K562 (cell line): ENCODE measurements around the gene NECAB2. TPM values are rescaled to one million over a fixed set of nuclear protein-coding genes. Genes with fewer than 3 reads are reported as not detected.

Experiments used
- ATAC-seq: fragments of 200-7000 bp; cut with Tn5 transposase; 3 replicates; pipeline ENCODE4 v1.9.1; 2020; ENCODE audit warnings: moderate library complexity
- BruUV-seq: library from RNA; stranded (reverse); fragments of 400-500 nt; replicated peaks from 2 replicates; lab custom pipeline; 2021; lab: Mats Ljungman, UMichigan
- CTCF ChIA-PET: fragments of 300-600 bp; formaldehyde crosslinking; extraction: SDS; loops from one replicate; lab custom pipeline; 2021; ENCODE audit warnings: low intra/inter-chr PET ratio; lab: Yijun Ruan, JAX
- POLR2A ChIA-PET: fragments of 300-600, 350-650 bp; sonication (Branson Sonifier 250); formaldehyde crosslinking; extraction: SDS; loops from one replicate; lab custom pipeline; 2021; ENCODE audit warnings: antibody characterized with exemption, inconsistent platforms; lab: Yijun Ruan, JAX
- DNase-seq, 4 experiments: peaks; one replicate each; pipeline versions ENCODE4 v3.0.0 to v3.0.0-alpha.2; 2011 to 2018; ENCODE audit warnings: low spot score in 3 of 4, mixed read lengths in 3 of 4; ENCODE audit errors: extremely low read depth in 1 of 4
- FAIRE-seq: peaks from 2 replicates; lab custom pipeline; 2011; peaks lifted over from hg19 to GRCh38; lab: Jason Lieb, UNC
- H2AFZ ChIP-seq: 2 replicates; pipeline ENCODE4 v1.6.0; 2011; ENCODE audit warnings: low read depth, low read length, control low read depth, inconsistent platforms
- H3K27ac ChIP-seq: fragments of 200-600 bp; 3 replicates; pipeline ENCODE4 v1.8.0; 2011; ENCODE audit warnings: low read depth, mild to moderate bottlenecking, control low read depth, inconsistent platforms, low read length, moderate library complexity, mixed read lengths; ENCODE audit errors: extremely low read depth
- H3K27me3 ChIP-seq, 2 experiments: fragments of 300-600 bp in 1 of 2; 2 replicates in 1 of 2; 3 replicates in 1 of 2; pipeline versions ENCODE4 v1.6.0 to v1.8.0; 2011; ENCODE audit warnings: inconsistent platforms in 2 of 2, low read length in 2 of 2, mild to moderate bottlenecking in 1 of 2, mixed read lengths in 1 of 2, moderate library complexity in 1 of 2; ENCODE audit not compliant: control insufficient read depth in 2 of 2, insufficient read depth in 2 of 2
- H3K36me3 ChIP-seq: fragments of 300-600 bp; 3 replicates; pipeline ENCODE4 v1.8.0; 2011; ENCODE audit warnings: mild to moderate bottlenecking, low read length, inconsistent platforms; ENCODE audit not compliant: control insufficient read depth, insufficient read depth
- H3K4me1 ChIP-seq, 2 experiments: fragments of 200-600 bp in 1 of 2; replicated peaks in 1 of 2; 2 replicates in 1 of 2; 3 replicates in 1 of 2; pipeline versions ENCODE4 v1.5.1 to v1.8.0; 2011; ENCODE audit warnings: inconsistent platforms in 2 of 2, low read length in 2 of 2, mild to moderate bottlenecking in 1 of 2, mixed read lengths in 1 of 2, moderate library complexity in 1 of 2; ENCODE audit not compliant: control insufficient read depth in 2 of 2, insufficient read depth in 2 of 2
- H3K4me2 ChIP-seq: 2 replicates; pipeline ENCODE4 v1.6.1; 2011; ENCODE audit warnings: low read length, control low read depth, inconsistent platforms, mixed read lengths; ENCODE audit not compliant: insufficient read depth
- H3K4me3 ChIP-seq: fragments of 200-600 bp; sonication (generic), shearing (Covaris generic); 2 replicates; pipeline ENCODE4 v1.5.1; 2016; ENCODE audit warnings: control low read depth, inconsistent platforms
- H3K79me2 ChIP-seq: fragments of 200-600 bp; 3 replicates; pipeline ENCODE4 v1.8.0; 2011; ENCODE audit warnings: low read length, inconsistent platforms; ENCODE audit not compliant: control insufficient read depth, insufficient read depth
- H3K9ac ChIP-seq, 2 experiments: 2 replicates each; pipeline versions ENCODE4 v1.6.0 to v1.6.1; 2011; ENCODE audit warnings: low read depth in 2 of 2, low read length in 2 of 2, control low read depth in 1 of 2, inconsistent platforms in 1 of 2, mild to moderate bottlenecking in 1 of 2, mixed read lengths in 1 of 2; ENCODE audit not compliant: insufficient read depth in 1 of 2
- H3K9me1 ChIP-seq: one replicate; pipeline ENCODE4 v1.6.0; 2011; ENCODE audit warnings: inconsistent platforms, mild to moderate bottlenecking, low read length, moderate library complexity; ENCODE audit not compliant: control insufficient read depth, insufficient read depth
- H3K9me3 ChIP-seq: replicated peaks from 2 replicates; pipeline ENCODE4 v1.5.1; 2011; ENCODE audit warnings: low read depth, low read length, inconsistent platforms; ENCODE audit not compliant: control insufficient read depth, insufficient read depth
- H4K20me1 ChIP-seq: replicated peaks from 2 replicates; pipeline ENCODE4 v1.6.1; 2011; ENCODE audit warnings: low read length, inconsistent platforms, mixed read lengths; ENCODE audit not compliant: control insufficient read depth, insufficient read depth
- ASH1L ChIP-seq: fragments of 450-650 bp; IDR thresholded peaks from 2 replicates; pipeline ENCODE4 v1.6.1; 2018; ENCODE audit warnings: borderline replicate concordance, mild to moderate bottlenecking, low read depth; ENCODE audit not compliant: partially characterized antibody
- FOXP1 ChIP-seq: sonication (generic); formaldehyde crosslinking; IDR thresholded peaks from 2 replicates; pipeline ENCODE4 v1.8.0; 2022; ENCODE audit warnings: mild to moderate bottlenecking, missing genetic modification reagents
- MAFF ChIP-seq: IDR thresholded peaks from 2 replicates; pipeline ENCODE4 v1.6.1; 2012; ENCODE audit warnings: low read length, improper control_type of control experiment
- MEF2D ChIP-seq: conservative IDR thresholded peaks from 2 replicates; pipeline ENCODE4 v1.6.1; 2016; ENCODE audit warnings: low read depth, missing genetic modification characterization, missing compliant biosample characterization
- NCOA2 ChIP-seq, 2 experiments: fragments of 450-650 bp; IDR thresholded peaks; 2 replicates each; pipeline ENCODE4 v1.6.1; 2018; ENCODE audit warnings: mild to moderate bottlenecking in 2 of 2, moderate library complexity in 1 of 2; ENCODE audit not compliant: partially characterized antibody in 2 of 2
- PATZ1 ChIP-seq: fragments of 250-450 bp; sonication (Bioruptor Pico); IDR thresholded peaks from 2 replicates; pipeline ENCODE4 v1.5.0; 2020; ENCODE audit warnings: mild to moderate bottlenecking, borderline replicate concordance
- PHB2 ChIP-seq: fragments of 450-650 bp; IDR thresholded peaks from 2 replicates; pipeline ENCODE4 v1.6.1; 2017; ENCODE audit warnings: low read depth
- POU5F1 ChIP-seq: fragments of 150-350 bp; IDR thresholded peaks from 2 replicates; pipeline ENCODE4 v1.6.1; 2014; ENCODE audit warnings: borderline replicate concordance, low read length, low read depth, mild to moderate bottlenecking; ENCODE audit not compliant: partially characterized antibody
- PTBP1 ChIP-seq: fragments of 200-400 bp; formaldehyde crosslinking; IDR thresholded peaks from 2 replicates; pipeline ENCODE4 v1.6.1; 2017; ENCODE audit warnings: low read depth, low read length
- RBM25 ChIP-seq: fragments of 200-400 bp; formaldehyde crosslinking; IDR thresholded peaks from 2 replicates; pipeline ENCODE4 v1.6.1; 2018; ENCODE audit warnings: low read length, low read depth, moderate library complexity; ENCODE audit not compliant: severe bottlenecking
- SMARCA5 ChIP-seq: fragments of 450-650 bp; IDR thresholded peaks from 2 replicates; pipeline ENCODE4 v1.6.1; 2016
- SNAPC5 ChIP-seq: fragments of 250-450 bp; sonication (Bioruptor Pico); IDR thresholded peaks from 2 replicates; pipeline ENCODE4 v1.8.0; 2021; ENCODE audit warnings: moderate library complexity, mild to moderate bottlenecking, inconsistent platforms
- UBTF ChIP-seq, 2 experiments: IDR thresholded peaks; 2 replicates each; pipeline ENCODE4 v1.6.1; 2012; ENCODE audit warnings: improper control_type of control experiment in 2 of 2, low read depth in 2 of 2, low read length in 2 of 2, borderline replicate concordance in 1 of 2
- ZKSCAN8 ChIP-seq: fragments of 200-800 bp; sonication (Bioruptor generic); IDR thresholded peaks from 2 replicates; pipeline ENCODE4 v1.6.1; 2016; ENCODE audit warnings: missing genetic modification characterization, missing compliant biosample characterization
- ZNF444 ChIP-seq: fragments of 250-450 bp; sonication (Bioruptor Pico); IDR thresholded peaks from 2 replicates; pipeline ENCODE4 v1.4.0; 2020; ENCODE audit warnings: mild to moderate bottlenecking, moderate library complexity
- ZNF644 ChIP-seq: fragments of 200-800 bp; sonication (Bioruptor generic); IDR thresholded peaks from 2 replicates; pipeline ENCODE4 v1.6.1; 2016; ENCODE audit warnings: low read depth, missing genetic modification characterization, missing compliant biosample characterization
- WGBS: fragments of 100-300 bp; shearing (Covaris generic); methylation state at CpG from one replicate; pipeline ENCODE4 v1.1.6; 2016; ENCODE audit warnings: low coverage, mixed read lengths; ENCODE audit not compliant: insufficient coverage; ENCODE audit errors: missing lambda C conversion rate; 5-methylcytosine and 5-hydroxymethylcytosine counted together
- in situ Hi-C: fragments of 300-500 bp; cut with MboI; formaldehyde crosslinking; loops from 4 replicates; pipeline ENCODE4 v1.15.0; 2018; ENCODE audit warnings: inconsistent platforms, mixed read lengths
- intact Hi-C: fragments of 100-400 bp; cut with micrococcal nuclease; formaldehyde crosslinking; loops from 2 replicates; pipeline ENCODE4 v1.14.2; 2022
- polyA plus RNA-seq, 8 experiments: library from polyadenylated mRNA; depleted of rRNA in 4 of 8; stranded (reverse) in 5 of 8; unstranded in 3 of 8; fragments of >200 nt; fragmentation: Nextera tagmentation in 2 of 8; fragmentation: Illumina TruSeq in 1 of 8; extraction: Ambion mirVana in 2 of 8; extraction: Trizol in 1 of 8; gene quantifications; 2 replicates each; pipeline versions ENCODE4 v1.2.1 to v1.2.3, GENCODE V29; 2011 to 2014; ENCODE audit warnings: inconsistent platforms in 1 of 8, missing spikeins in 1 of 8
- total RNA-seq, 7 experiments: library from RNA; depleted of rRNA in 6 of 7; stranded (reverse); fragments of >200 nt in 6 of 7; fragmentation: Illumina TruSeq in 2 of 7; extraction: Trizol in 2 of 7; gene quantifications; 2 replicates each; pipeline versions ENCODE4 v1.2.1 to v1.2.3, GENCODE V29; 2011 to 2021; ENCODE audit warnings: low replicate concordance in 1 of 7
- TF ChIP-seq, protein P1 (sequence below): fragments of 450-650 bp; IDR thresholded peaks from 2 replicates; pipeline ENCODE4 v1.6.1; 2016; ENCODE audit warnings: low read depth, mild to moderate bottlenecking, moderate library complexity

Gene NECAB2
- total and polyA plus RNA-seq, 9 of the 15 experiments (the other 6 are each of a cell fraction or from before 2014, with no cell fraction given), result 0.03 to 0.28 TPM; not detected in 7

GRCh38 chr16:83981799-83982198, 13.8 kb downstream of the NECAB2 start (continued):
- TF ChIP-seq UBTF (IDR thresholded peaks at IDR 0.05; ENCODE audit: borderline replicate concordance in 1 of 2, low read depth in 2 of 2, low read length in 2 of 2), result no peak
- no peak for TF ChIP-seq SNAPC5 (CRISPR knock-in tag)
- no peak for TF ChIP-seq ZKSCAN8 (CRISPR knock-in tag)
- no peak for TF ChIP-seq ZNF644 (tag)
- TF ChIP-seq FOXP1 (CRISPR knock-in tag), result no peak
- peak; percentile 82 for TF ChIP-seq RBM25

- DNase-seq (no peak), FAIRE-seq (no peak), ATAC-seq (no peak)
- no peaks in the 10 kb centered on the region; a peak in 1 of 5 replicates for H3K4me1 ChIP-seq
- in situ Hi-C loops, result no loop called here
- H3K4me3 ChIP-seq, result no peak overlapping the region
- BruUV-seq, result no TSS peak
- 5% methylated on average over 4 of the region's 4 CpGs for WGBS
- H3K79me2 ChIP-seq, result no peaks in the 10 kb centered on the region
- TF ChIP-seq NCOA2 (IDR thresholded peaks at IDR 0.05; ENCODE audit: partially characterized antibody in 2 of 2), result no peak
- TF ChIP-seq ZNF444 (CRISPR knock-in tag), result no peak
- no peak for TF ChIP-seq PATZ1 (CRISPR knock-in tag)
- TF ChIP-seq ASH1L, result no peak
- no peak for TF ChIP-seq MAFF
- TF ChIP-seq POU5F1, result no peak
- TF ChIP-seq SMARCA5, result no peak
- TF ChIP-seq, protein P1, sequence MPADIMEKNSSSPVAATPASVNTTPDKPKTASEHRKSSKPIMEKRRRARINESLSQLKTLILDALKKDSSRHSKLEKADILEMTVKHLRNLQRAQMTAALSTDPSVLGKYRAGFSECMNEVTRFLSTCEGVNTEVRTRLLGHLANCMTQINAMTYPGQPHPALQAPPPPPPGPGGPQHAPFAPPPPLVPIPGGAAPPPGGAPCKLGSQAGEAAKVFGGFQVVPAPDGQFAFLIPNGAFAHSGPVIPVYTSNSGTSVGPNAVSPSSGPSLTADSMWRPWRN, result no peak
- no peak for TF ChIP-seq PHB2
- TF ChIP-seq MEF2D, result no peak
- no peak for TF ChIP-seq PTBP1
- H3K4me2 ChIP-seq, result no peak overlapping the region
- H3K9me3 ChIP-seq, result peaks cover 4% of the 10 kb centered on the region; the same call in 1 of the 2 replicates
- H3K9me1 ChIP-seq, result no peaks in the 10 kb centered on the region
- CTCF ChIA-PET, result no interaction called here
- no peak overlapping the region for H3K9ac ChIP-seq
- intact Hi-C loops, result no loop called here
- H3K27ac ChIP-seq, result no peak overlapping the region
- peaks cover 36 to 51% of the 10 kb centered on the region in 2 experiments for H3K27me3 ChIP-seq
- no peaks in the 10 kb centered on the region for H4K20me1 ChIP-seq
- H2AFZ ChIP-seq, result no peak overlapping the region
- POLR2A ChIA-PET, result interaction anchor here (0.7 to 0.9 kb wide), 2 partner anchors 12 to 539 kb away, joined by 3 to 4 read pairs; no protein-coding TSS in a partner anchor
- no peaks in the 10 kb centered on the region for H3K36me3 ChIP-seq
Observed at GRCh38 chr16:83983491-83983890, 15.4 kb downstream of the NECAB2 start.
